ENCODE data around the gene KLHL24.

KLHL24 gene

GRCh38 chr3:183635431-183636220 lies at the start of gene KLHL24:
KLHL24 (plus strand) TSS chr3:183635623; CDS start chr3:183650357, 14,734 bp downstream.
- H3K27ac ChIP-seq: peak within 1 kb of the TSS; percentile 80
- peak; percentile 20 for TF ChIP-seq CTCF (IDR thresholded peaks at IDR 0.05)
- TF ChIP-seq ZFX (IDR thresholded peaks at IDR 0.05; ENCODE audit: borderline replicate concordance): no peak

DNA sequence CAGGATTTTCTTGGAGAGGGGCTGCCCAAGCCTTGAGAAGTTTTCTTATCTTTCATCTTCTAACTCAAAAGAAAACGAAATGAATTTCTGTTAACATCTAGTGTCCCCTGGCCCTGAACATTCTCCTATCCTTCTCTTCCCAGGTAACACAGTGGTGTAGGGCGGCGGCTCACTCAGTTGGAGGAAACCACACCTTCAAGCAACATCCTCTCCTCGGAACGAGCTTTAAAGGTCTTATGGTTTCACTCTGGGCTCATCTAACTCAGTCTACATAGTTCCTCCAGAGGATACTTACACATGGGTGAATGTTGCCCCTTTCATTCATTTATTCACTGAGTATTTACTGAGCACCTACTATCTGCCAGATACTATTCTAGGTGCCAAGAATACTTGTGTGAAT lies 48.9 kb upstream of the KLHL24 start:
- TF ChIP-seq CTCF (IDR thresholded peaks at IDR 0.05) (no peak), ZFX (IDR thresholded peaks at IDR 0.05; ENCODE audit: borderline replicate concordance) (no peak)
- no peak overlapping the region for H3K27ac ChIP-seq

DNA sequence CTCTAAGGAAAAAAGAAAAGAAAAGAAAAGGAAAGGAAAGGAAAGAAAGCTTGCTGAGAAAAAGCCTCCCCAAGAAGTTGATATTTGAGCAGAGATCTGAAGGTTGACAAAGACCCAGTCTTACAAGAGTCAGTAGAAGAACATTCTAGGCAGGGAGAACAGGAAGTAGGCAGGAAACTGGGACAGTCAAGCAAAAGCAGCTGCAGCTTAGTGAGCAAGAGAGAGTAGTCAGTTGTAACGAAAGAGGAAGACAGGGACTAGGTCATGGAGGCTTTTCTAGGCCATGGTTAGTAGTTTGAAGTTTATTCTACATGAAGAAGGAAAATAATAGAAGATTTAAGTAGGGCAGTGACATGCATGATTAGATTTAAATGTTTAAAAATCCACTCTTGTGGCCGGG lies 48.1 kb upstream of the KLHL24 start:
- TF ChIP-seq CTCF (IDR thresholded peaks at IDR 0.05) (no peak), ZFX (IDR thresholded peaks at IDR 0.05; ENCODE audit: borderline replicate concordance) (no peak)

DNA sequence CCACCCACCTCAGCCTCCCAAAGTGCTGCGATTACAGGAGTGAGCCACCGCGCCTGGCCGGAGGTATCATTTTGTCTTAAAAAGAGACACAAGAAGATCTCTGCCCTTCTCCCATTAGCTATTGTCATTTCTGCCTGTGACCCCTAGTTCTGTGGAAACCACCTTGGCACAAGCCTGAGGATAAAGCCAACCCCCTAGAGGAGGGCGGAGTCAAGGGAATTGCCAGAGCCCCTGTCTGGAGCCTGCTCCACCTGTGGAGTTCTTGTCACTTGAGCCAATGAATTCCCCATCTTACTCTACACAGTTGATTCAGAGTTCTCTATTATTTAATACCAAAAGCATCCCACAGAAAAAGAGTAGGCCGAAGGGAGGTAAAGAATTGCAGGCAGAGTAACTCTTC lies 45.0 kb upstream of the KLHL24 start:
- TF ChIP-seq CTCF (IDR thresholded peaks at IDR 0.05) (no peak), ZFX (IDR thresholded peaks at IDR 0.05; ENCODE audit: borderline replicate concordance) (no peak)
- H3K27ac ChIP-seq: no peak overlapping the region

More for the DNA sequence above, 48.1 kb upstream of the KLHL24 start:
- no peak overlapping the region for H3K27ac ChIP-seq

- TF ChIP-seq CTCF (IDR thresholded peaks at IDR 0.05) (peak; percentile 28), ZFX (IDR thresholded peaks at IDR 0.05; ENCODE audit: borderline replicate concordance) (no peak)
- no peak overlapping the region for H3K27ac ChIP-seq
Measured at GRCh38 chr3:183591881-183592521, 43.4 kb upstream of the KLHL24 start.

DNA sequence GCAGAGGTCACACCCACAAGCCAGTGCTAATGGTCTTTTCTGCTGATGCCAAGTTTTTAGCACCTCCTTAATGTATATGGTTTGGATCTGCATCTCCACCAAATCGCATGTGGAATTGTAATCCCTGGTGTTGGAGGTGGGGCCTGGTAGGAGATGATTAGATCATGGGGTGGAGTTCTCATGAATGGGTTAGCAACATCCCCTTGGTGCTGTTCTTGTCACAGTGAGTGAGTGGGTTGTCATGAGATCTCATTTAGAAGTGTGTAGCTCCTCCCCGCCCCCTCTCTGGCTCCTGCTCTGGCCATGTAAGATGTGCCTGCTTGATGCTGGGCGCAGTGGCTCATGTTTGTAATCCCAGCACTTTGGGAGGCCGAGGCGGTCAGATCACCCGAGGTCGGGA lies 42.6 kb upstream of the KLHL24 start:
- H3K27ac ChIP-seq: no peak overlapping the region
- TF ChIP-seq ZFX (IDR thresholded peaks at IDR 0.05; ENCODE audit: borderline replicate concordance): no peak
- TF ChIP-seq CTCF (IDR thresholded peaks at IDR 0.05): no peak

GRCh38 chr3:183594636-183595035 lies 40.8 kb upstream of the KLHL24 start:
- TF ChIP-seq ZFX (IDR thresholded peaks at IDR 0.05; ENCODE audit: borderline replicate concordance) (no peak), CTCF (IDR thresholded peaks at IDR 0.05) (no peak)

More at GRCh38 chr3:183594636-183595035, 40.8 kb upstream of the KLHL24 start:
- H3K27ac ChIP-seq: no peak overlapping the region
